GM13976 (cell line): Measurements from ENCODE around the gene CTXND2.
"Not testable (repeated sequence)": the region's sequence is repeated elsewhere in the genome, so short reads cannot be mapped to it uniquely, and the experiment has no call there.

Experiments
- DNase-seq: peaks from one replicate; pipeline ENCODE4 v3.0.0; 2012; ENCODE audit warnings: low spot score
- in situ Hi-C: fragments of 300-500 bp; cut with MboI; formaldehyde crosslinking; loops from one replicate; pipeline ENCODE4 v1.12.0; 2022; ENCODE audit warnings: low sequenced_read_pairs, mixed read lengths, inconsistent platforms; ENCODE audit not compliant: unreplicated experiment
- TF ChIP-seq, protein P1 (sequence below): IDR thresholded peaks from 2 replicates; pipeline ENCODE4 v1.5.1; 2012; ENCODE audit warnings: borderline replicate concordance, mild to moderate bottlenecking; ENCODE audit not compliant: insufficient read depth; ENCODE audit errors: extremely low read depth, missing control alignments, control extremely low read depth

CTXND2 gene

DNA sequence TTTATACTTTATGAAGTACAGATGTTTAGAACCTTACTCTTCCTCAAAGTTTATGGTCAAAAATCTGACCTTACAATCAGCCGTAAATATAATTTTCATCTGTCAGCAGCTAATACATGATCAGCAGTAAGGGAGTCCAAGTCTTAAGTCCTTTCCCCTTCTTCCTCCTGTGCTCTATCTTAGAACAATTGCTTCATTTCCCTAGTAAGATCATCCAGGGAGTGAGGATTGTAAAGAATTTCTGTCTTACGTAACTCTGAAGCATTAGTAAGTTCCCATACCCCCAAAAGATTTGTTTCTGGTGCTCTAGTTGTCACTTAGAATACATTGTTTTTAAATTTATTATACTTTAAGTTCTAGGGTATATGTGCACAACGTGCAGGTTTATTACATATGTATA, 41.4 kb downstream of the CTXND2 start:
- in situ Hi-C loops = no loop called here
- DNase-seq = no peak
- TF ChIP-seq, protein P1, sequence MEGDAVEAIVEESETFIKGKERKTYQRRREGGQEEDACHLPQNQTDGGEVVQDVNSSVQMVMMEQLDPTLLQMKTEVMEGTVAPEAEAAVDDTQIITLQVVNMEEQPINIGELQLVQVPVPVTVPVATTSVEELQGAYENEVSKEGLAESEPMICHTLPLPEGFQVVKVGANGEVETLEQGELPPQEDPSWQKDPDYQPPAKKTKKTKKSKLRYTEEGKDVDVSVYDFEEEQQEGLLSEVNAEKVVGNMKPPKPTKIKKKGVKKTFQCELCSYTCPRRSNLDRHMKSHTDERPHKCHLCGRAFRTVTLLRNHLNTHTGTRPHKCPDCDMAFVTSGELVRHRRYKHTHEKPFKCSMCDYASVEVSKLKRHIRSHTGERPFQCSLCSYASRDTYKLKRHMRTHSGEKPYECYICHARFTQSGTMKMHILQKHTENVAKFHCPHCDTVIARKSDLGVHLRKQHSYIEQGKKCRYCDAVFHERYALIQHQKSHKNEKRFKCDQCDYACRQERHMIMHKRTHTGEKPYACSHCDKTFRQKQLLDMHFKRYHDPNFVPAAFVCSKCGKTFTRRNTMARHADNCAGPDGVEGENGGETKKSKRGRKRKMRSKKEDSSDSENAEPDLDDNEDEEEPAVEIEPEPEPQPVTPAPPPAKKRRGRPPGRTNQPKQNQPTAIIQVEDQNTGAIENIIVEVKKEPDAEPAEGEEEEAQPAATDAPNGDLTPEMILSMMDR = no peak

DNA sequence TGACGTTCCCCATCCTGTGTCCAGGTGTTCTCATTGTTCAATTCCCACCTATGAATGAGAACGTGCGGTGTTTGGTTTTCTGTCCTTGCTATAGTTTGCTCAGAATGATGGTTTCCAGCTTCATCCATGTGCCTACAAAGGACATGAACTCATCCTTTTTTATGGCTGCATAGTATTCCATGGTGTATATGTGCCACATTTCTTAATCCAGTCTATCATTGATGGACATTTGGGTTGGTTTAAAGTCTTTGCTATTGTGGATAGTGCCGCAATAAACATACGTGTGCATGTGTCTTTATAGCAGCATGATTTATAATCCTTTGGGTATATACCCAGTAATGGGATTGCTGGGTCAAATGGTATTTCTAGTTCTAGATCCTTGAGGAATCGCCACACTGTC, 41.8 kb downstream of the CTXND2 start:
- DNase-seq, in situ Hi-C loops: not testable (repeated sequence)

DNA sequence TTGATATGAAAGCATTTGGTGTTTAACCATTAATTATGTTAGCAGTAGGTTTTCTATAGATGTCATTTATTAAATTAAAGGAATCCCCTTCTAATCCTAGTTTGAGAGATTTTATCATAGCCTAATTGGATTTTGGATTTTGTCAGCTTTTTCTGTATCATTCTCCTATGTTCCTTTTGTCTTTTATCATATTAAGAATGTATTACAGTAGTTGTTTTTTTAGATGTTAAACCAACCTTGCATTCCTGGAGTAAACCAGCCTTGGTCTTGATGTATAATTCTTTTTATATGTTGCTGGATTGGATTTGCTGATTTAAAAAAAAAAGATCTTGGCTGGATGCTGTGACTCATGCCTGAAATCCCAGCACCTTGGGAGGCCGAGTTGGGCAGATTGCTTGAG, 44.8 kb downstream of the CTXND2 start:
- DNase-seq = no peak
- in situ Hi-C loops = no loop called here
- TF ChIP-seq, protein P1 = no peak

DNA sequence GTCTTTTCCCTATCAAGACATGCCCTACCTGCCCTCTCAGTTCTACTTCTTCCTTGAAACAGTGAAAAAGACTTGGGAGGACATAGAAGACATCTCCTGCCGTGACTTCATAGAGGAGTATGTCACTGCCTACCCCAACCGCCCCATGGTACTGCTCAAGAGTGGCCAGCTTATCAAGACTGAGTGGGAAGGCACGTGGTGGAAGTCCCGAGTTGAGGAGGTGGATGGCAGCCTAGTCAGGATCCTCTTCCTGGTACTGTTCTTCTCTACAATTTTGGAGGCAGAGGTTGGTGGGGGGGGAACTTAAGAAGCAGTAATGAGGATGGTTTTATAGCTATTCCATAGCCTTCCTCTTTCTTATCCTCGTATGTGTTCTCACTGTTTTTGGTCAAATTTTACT, 57.9 kb downstream of the CTXND2 start:
- no peak for DNase-seq
- TF ChIP-seq, protein P1 = no peak
- in situ Hi-C loops = no loop called here

- no peak for DNase-seq
- TF ChIP-seq, protein P1 = no peak
- in situ Hi-C loops = no loop called here
These were observed 67.8 kb downstream of the CTXND2 start for GRCh38 chr1:150954708-150955107.

DNA sequence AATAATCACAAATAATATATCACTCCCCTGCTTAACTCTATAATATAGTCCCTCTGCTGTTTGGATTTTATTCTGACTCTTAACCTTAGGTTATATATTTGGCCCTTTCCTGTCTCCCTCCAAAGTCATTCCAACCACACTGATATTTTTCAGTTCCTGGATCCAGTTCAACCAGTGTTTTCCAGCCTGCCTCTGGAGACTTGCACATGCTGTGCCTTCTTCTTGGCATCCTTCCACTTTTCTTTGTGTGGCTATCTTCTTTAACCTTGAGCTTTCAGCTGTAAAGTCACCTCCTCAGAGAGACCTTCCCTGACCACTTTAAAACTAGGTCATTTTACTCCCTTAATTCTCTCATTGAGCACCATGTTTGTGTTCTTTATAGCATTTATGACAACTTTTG, 68.3 kb downstream of the CTXND2 start:
- TF ChIP-seq, protein P1 = no peak
- in situ Hi-C loops = no loop called here
- DNase-seq = no peak

DNA sequence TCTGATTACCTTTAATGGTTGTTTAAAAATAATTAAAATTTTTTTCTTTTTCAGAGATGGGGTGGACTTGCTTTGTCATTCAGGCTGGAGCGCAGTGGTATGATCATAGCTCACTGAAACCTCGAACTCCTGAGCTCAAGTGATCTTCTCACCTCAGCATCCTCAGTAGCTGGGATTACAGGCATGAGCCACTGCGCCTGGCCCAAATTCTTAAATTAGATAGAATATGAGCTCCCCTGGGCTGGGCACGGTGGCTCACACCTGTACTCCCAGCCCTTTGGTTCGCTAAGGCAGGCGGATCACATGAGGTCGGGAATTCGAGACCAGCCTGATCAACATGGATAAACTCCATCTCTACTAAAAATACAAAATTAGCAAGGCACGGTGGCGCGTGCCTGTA, 70.7 kb downstream of the CTXND2 start:
- in situ Hi-C loops = no loop called here
- no peak for DNase-seq
- TF ChIP-seq, protein P1 = no peak
